Peyer's patch (tissue), 4 donors: ENCODE results near the gene CUL2. TPM values are rescaled to one million over a fixed set of nuclear protein-coding genes. Genes with fewer than 3 reads are reported as not detected.

Experiments used
- DNase-seq, 3 donors: peaks; one replicate each; pipeline ENCODE4 v3.0.0-alpha.2; 2017 to 2019
- H3K27ac ChIP-seq, 4 donors: fragments of 200-600 bp; sonication (generic); one replicate each; pipeline ENCODE4 v1.5.1; 2016 to 2019
- H3K27me3 ChIP-seq, 2 donors: fragments of 200-600 bp; sonication (generic); one replicate each; pipeline ENCODE4 v1.5.1; 2019
- H3K36me3 ChIP-seq, 3 donors: fragments of 200-600 bp; sonication (generic); one replicate each; pipeline ENCODE4 v1.5.1; 2016 to 2019
- H3K4me1 ChIP-seq, 4 donors: fragments of 200-600 bp; sonication (generic); one replicate each; pipeline ENCODE4 v1.5.1; 2016 to 2019
- H3K4me3 ChIP-seq, 4 donors: fragments of 200-600 bp; sonication (generic); 1 replicate in 3 of 4; 2 replicates in 1 of 4; pipeline ENCODE4 v1.5.1; 2016 to 2019; ENCODE audit warnings: mild to moderate bottlenecking in 1 of 4
- H3K9me3 ChIP-seq, 4 donors: fragments of 200-600 bp; sonication (generic); one replicate each; pipeline ENCODE4 v1.5.1; 2016 to 2019; ENCODE audit warnings: mild to moderate bottlenecking in 1 of 4
- CTCF ChIP-seq, 6 experiments: fragments of 450-650 bp in 4 of 6; fragments of 200-600 bp in 2 of 6; sonication (generic) in 1 of 6; IDR thresholded peaks; one replicate each; pipeline ENCODE4 v1.5.1; 2017 to 2019; ENCODE audit warnings: antibody characterized with exemption in 6 of 6, mild to moderate bottlenecking in 3 of 6, moderate library complexity in 1 of 6
- POLR2A ChIP-seq, 2 donors: fragments of 450-650 bp; IDR thresholded peaks; one replicate each; pipeline ENCODE4 v1.5.1; 2017; ENCODE audit warnings: antibody characterized with exemption in 2 of 2, mild to moderate bottlenecking in 2 of 2, moderate library complexity in 2 of 2
- total RNA-seq, 4 donors: library from RNA; depleted of rRNA; stranded (reverse); fragments of >200 nt; gene quantifications; one replicate each; pipeline ENCODE4 v1.1.0, GENCODE V29; 2016

The CUL2 gene
- 10 to 100 TPM; 13.8 to 21.6 (median 17.7) TPM for total RNA-seq

GRCh38 chr10:35090162-35090954 is at the start of gene CUL2:
Gene CUL2 (minus strand): TSS chr10:35090341. CDS start chr10:35071317, 19,024 bp downstream.
- TF ChIP-seq CTCF (IDR thresholded peaks at IDR 0.05) (peak in 1 of 6 experiments; percentile 23), POLR2A (IDR thresholded peaks at IDR 0.05) (no peak)
- Histone ChIP-seq H3K4me1 (peaks cover 0 to 33% (median 4%) of the 10 kb centered on the region in 4 donors), H3K27ac (peak within 1 kb of the TSS; percentile 95 to 100 (median 97)), H3K9me3 (no peaks in the 10 kb centered on the region), H3K36me3 (no peaks in the 10 kb centered on the region), H3K27me3 (no peaks in the 10 kb centered on the region), H3K4me3 (peak within 1 kb of the TSS; percentile 72 to 99 (median 90))
- DNase-seq: peak; percentile 82 to 94 (median 94)

GRCh38 chr10:35136263-35136815 is 46.2 kb upstream of the CUL2 start:
- TF ChIP-seq POLR2A (IDR thresholded peaks at IDR 0.05): no peak
- TF ChIP-seq CTCF (IDR thresholded peaks at IDR 0.05): no peak

GRCh38 chr10:35135861-35136260 is 45.7 kb upstream of the CUL2 start:
- no peaks in the 10 kb centered on the region for H3K4me1 ChIP-seq
- peak overlapping the region in 1 of 4 donors; percentile 50 for H3K27ac ChIP-seq
- H3K9me3 ChIP-seq: no peaks in the 10 kb centered on the region
- DNase-seq: peak in 2 of 3 donors; percentile 59 to 82
- TF ChIP-seq POLR2A (IDR thresholded peaks at IDR 0.05) (no peak), CTCF (IDR thresholded peaks at IDR 0.05) (no peak)
- no peaks in the 10 kb centered on the region for H3K27me3 ChIP-seq
- H3K4me3 ChIP-seq: no peak overlapping the region
- no peaks in the 10 kb centered on the region for H3K36me3 ChIP-seq

More at GRCh38 chr10:35136263-35136815, 46.2 kb upstream of the CUL2 start:
- H3K27me3 ChIP-seq: no peaks in the 10 kb centered on the region
- no peak for DNase-seq
- no peaks in the 10 kb centered on the region for H3K9me3 ChIP-seq
- H3K4me1 ChIP-seq: no peaks in the 10 kb centered on the region
- H3K27ac ChIP-seq: peak overlapping the region in 1 of 4 donors; percentile 50
- no peaks in the 10 kb centered on the region for H3K36me3 ChIP-seq
- no peak overlapping the region for H3K4me3 ChIP-seq

- no peak overlapping the region for H3K27ac ChIP-seq
- H3K4me3 ChIP-seq: no peak overlapping the region
- no peak for TF ChIP-seq CTCF (IDR thresholded peaks at IDR 0.05)
- TF ChIP-seq POLR2A (IDR thresholded peaks at IDR 0.05): no peak
- no peaks in the 10 kb centered on the region for H3K27me3 ChIP-seq
- H3K36me3 ChIP-seq: no peaks in the 10 kb centered on the region
- DNase-seq: no peak
- no peaks in the 10 kb centered on the region for H3K9me3 ChIP-seq
- H3K4me1 ChIP-seq: no peaks in the 10 kb centered on the region
Measured at GRCh38 chr10:35133586-35133985, 43.4 kb upstream of the CUL2 start.

GRCh38 chr10:35132727-35133126 is 42.6 kb upstream of the CUL2 start:
- no peak for TF ChIP-seq POLR2A (IDR thresholded peaks at IDR 0.05)
- TF ChIP-seq CTCF (IDR thresholded peaks at IDR 0.05): no peak
- Histone ChIP-seq H3K36me3 (no peaks in the 10 kb centered on the region), H3K27me3 (no peaks in the 10 kb centered on the region), H3K9me3 (no peaks in the 10 kb centered on the region), H3K4me1 (no peaks in the 10 kb centered on the region), H3K4me3 (no peak overlapping the region), H3K27ac (peak overlapping the region in 3 of 4 donors; percentile 53 to 65 (median 57))
- DNase-seq: no peak
